ENCODE data around the gene ADISSP. TPM values are rescaled to one million over a fixed set of nuclear protein-coding genes. Genes with fewer than 3 reads are reported as not detected.

Gene ADISSP
- total RNA-seq (2021; ENCODE audit: unreplicated experiment) (99.4 TPM), Bru-seq, nascent RNA (percentile 59 among the genes with signal in this experiment), BruChase-seq, experiment 1, labeled RNA remaining after a 6-hour chase (percentile 62 among the genes with signal in this experiment), BruChase-seq, experiment 2, labeled RNA remaining after a 2-hour chase (percentile 60 among the genes with signal in this experiment)
- 71.0 and 92.8 TPM in 2 replicates for polyA plus RNA-seq (2012)
- long read RNA-seq, transcript C20orf27-202 (6 exons, 1,886 nt) = major isoform, 145 of 218 reads
- long read RNA-seq, partial matches to known transcripts = 56 of 218 reads
- long read RNA-seq, other reads (novel, unspliced or antisense) = 14 of 218 reads

- no TSS peak for BruUV-seq (replicated peaks)
- intact Hi-C loops (cut with micrococcal nuclease) = loop anchor here (2.0 to 5.0 kb wide), 2 partner anchors 51 to 205 kb away; no protein-coding TSS in a partner anchor
- no peaks in the 10 kb centered on the region for H3K9me3 ChIP-seq (ENCODE audit: control insufficient read depth in 1 of 2, insufficient read depth in 1 of 2, low read depth in 1 of 2, low read length in 2 of 2)
- peak within 1 kb of the TSS; percentile 90 for H3K4me2 ChIP-seq (ENCODE audit: low read length)
- no peaks in the 10 kb centered on the region for H3K27me3 ChIP-seq (ENCODE audit: insufficient read depth, low read length)
- peaks cover 12 to 36% of the 10 kb centered on the region in 2 experiments for H3K4me1 ChIP-seq (ENCODE audit: control insufficient read depth in 1 of 2, insufficient read depth in 2 of 2, low read length in 2 of 2)
- H3K79me2 ChIP-seq (ENCODE audit: insufficient read depth, low read length) = peaks cover 41% of the 10 kb centered on the region
- H3K27ac ChIP-seq (ENCODE audit: low read depth, low read length) = peak within 1 kb of the TSS; percentile 83
- ChIA-PET POLR2A (interaction anchor here (0.6 to 1.0 kb wide), 6 partner anchors 11 to 55 kb away, joined by 3 to 5 read pairs (median 4); partner anchors contain the start of genes CENPB, SIGLEC1 and SPEF1), CTCF (interaction anchor here (0.9 to 2.6 kb wide), 13 partner anchors 11 to 304 kb away, joined by 3 to 23 read pairs (median 7); partner anchors contain the start of genes AP5S1, CENPB and SPEF1), RAD21 (ENCODE audit: low non-redundant PET in 1 of 2, low total read pairs in 2 of 2, uncharacterized antibody in 2 of 2, unreplicated experiment in 2 of 2) (interaction anchor here in 1 of 2 experiments (0.6 to 1.0 kb wide), 2 partner anchors 14 to 78 kb away, joined by 3 to 4 read pairs; partner anchors contain the start of gene SPEF1)
- peak within 1 kb of the TSS; percentile 86 for H3K9ac ChIP-seq (ENCODE audit: low read length)
- H2AFZ ChIP-seq (ENCODE audit: low read depth, low read length, poor library complexity, severe bottlenecking) = peak within 1 kb of the TSS; percentile 38
- TF ChIP-seq RAD21 (IDR thresholded peaks at IDR 0.05; ENCODE audit: low read depth) (no peak), CTCF (IDR thresholded peaks at IDR 0.05 in 2 of 3, conservative IDR thresholded peaks at IDR 0.05 in 1 of 3; ENCODE audit: borderline replicate concordance in 1 of 3, insufficient read depth in 1 of 3, low read depth in 2 of 3, low read length in 2 of 3) (peak in 2 of 3 experiments; percentile 8 to 26; a peak in 2 of 6 replicates), POLR2AphosphoS5 (IDR thresholded peaks at IDR 0.05; ENCODE audit: low read depth, low read length) (peak; percentile 78), ZFX (IDR thresholded peaks at IDR 0.05) (peak; percentile 23; the same call in 1 of the 2 replicates), EZH2phosphoT487 (IDR thresholded peaks at IDR 0.05; ENCODE audit: borderline replicate concordance) (no peak), SIN3A (IDR thresholded peaks at IDR 0.05; ENCODE audit: low read depth) (peak; percentile 78; the same call in 1 of the 2 replicates), CBX3 (IDR thresholded peaks at IDR 0.05; ENCODE audit: low read depth) (peak; percentile 58; the same call in 1 of the 2 replicates), POLR2A (IDR thresholded peaks at IDR 0.05; ENCODE audit: borderline replicate concordance, extremely low read depth, insufficient read depth, insufficient read length) (peak; percentile 31), EGR1 (IDR thresholded peaks at IDR 0.05; ENCODE audit: low read depth) (peak; percentile 87), SP1 (IDR thresholded peaks at IDR 0.05; ENCODE audit: low read depth) (peak; percentile 67), MAX (IDR thresholded peaks at IDR 0.05) (peak; percentile 96)
- TF ChIP-seq, protein P1, sequence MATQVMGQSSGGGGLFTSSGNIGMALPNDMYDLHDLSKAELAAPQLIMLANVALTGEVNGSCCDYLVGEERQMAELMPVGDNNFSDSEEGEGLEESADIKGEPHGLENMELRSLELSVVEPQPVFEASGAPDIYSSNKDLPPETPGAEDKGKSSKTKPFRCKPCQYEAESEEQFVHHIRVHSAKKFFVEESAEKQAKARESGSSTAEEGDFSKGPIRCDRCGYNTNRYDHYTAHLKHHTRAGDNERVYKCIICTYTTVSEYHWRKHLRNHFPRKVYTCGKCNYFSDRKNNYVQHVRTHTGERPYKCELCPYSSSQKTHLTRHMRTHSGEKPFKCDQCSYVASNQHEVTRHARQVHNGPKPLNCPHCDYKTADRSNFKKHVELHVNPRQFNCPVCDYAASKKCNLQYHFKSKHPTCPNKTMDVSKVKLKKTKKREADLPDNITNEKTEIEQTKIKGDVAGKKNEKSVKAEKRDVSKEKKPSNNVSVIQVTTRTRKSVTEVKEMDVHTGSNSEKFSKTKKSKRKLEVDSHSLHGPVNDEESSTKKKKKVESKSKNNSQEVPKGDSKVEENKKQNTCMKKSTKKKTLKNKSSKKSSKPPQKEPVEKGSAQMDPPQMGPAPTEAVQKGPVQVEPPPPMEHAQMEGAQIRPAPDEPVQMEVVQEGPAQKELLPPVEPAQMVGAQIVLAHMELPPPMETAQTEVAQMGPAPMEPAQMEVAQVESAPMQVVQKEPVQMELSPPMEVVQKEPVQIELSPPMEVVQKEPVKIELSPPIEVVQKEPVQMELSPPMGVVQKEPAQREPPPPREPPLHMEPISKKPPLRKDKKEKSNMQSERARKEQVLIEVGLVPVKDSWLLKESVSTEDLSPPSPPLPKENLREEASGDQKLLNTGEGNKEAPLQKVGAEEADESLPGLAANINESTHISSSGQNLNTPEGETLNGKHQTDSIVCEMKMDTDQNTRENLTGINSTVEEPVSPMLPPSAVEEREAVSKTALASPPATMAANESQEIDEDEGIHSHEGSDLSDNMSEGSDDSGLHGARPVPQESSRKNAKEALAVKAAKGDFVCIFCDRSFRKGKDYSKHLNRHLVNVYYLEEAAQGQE (IDR thresholded peaks at IDR 0.05; ENCODE audit: low read depth) = no peak
- TF ChIP-seq, protein P2, sequence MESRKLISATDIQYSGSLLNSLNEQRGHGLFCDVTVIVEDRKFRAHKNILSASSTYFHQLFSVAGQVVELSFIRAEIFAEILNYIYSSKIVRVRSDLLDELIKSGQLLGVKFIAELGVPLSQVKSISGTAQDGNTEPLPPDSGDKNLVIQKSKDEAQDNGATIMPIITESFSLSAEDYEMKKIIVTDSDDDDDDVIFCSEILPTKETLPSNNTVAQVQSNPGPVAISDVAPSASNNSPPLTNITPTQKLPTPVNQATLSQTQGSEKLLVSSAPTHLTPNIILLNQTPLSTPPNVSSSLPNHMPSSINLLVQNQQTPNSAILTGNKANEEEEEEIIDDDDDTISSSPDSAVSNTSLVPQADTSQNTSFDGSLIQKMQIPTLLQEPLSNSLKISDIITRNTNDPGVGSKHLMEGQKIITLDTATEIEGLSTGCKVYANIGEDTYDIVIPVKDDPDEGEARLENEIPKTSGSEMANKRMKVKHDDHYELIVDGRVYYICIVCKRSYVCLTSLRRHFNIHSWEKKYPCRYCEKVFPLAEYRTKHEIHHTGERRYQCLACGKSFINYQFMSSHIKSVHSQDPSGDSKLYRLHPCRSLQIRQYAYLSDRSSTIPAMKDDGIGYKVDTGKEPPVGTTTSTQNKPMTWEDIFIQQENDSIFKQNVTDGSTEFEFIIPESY (IDR thresholded peaks at IDR 0.05; ENCODE audit: extremely low read depth, insufficient replicate concordance, low read length) = peak; percentile 94
- H4K20me1 ChIP-seq (ENCODE audit: insufficient read depth) = no peaks in the 10 kb centered on the region
- ATAC-seq (peak; percentile 92), DNase-seq (ENCODE audit: low read depth, low spot score) (peak; percentile 95)
- H3K4me3 ChIP-seq (replicated peaks in 1 of 2; ENCODE audit: low read depth in 1 of 2, low read length in 2 of 2) = peak within 1 kb of the TSS; percentile 84 to 91
- H3K9me2 ChIP-seq (ENCODE audit: insufficient read depth) = no peaks in the 10 kb centered on the region
- peaks cover 0 to 6% of the 10 kb centered on the region in 2 experiments; a peak in 1 of 4 replicates for H3K36me3 ChIP-seq (ENCODE audit: control insufficient read depth in 1 of 2, insufficient read depth in 2 of 2, low read length in 2 of 2)
Measured at GRCh38 chr20:3767427-3768341, at the start of gene ADISSP. TSS of gene ADISSP (minus strand) at chr20:3767753. CDS start at chr20:3760100, 7,653 bp downstream.

Measured in HCT116 (cell line).